NCI-H524 (cell line): ENCODE results near the gene AQP1.

ENCODE experiments used
- DNase-seq, 2 experiments: peaks; one replicate each; lab custom pipeline; 2025; lab: John Stamatoyannopoulos, UW

The AQP1 gene

DNA sequence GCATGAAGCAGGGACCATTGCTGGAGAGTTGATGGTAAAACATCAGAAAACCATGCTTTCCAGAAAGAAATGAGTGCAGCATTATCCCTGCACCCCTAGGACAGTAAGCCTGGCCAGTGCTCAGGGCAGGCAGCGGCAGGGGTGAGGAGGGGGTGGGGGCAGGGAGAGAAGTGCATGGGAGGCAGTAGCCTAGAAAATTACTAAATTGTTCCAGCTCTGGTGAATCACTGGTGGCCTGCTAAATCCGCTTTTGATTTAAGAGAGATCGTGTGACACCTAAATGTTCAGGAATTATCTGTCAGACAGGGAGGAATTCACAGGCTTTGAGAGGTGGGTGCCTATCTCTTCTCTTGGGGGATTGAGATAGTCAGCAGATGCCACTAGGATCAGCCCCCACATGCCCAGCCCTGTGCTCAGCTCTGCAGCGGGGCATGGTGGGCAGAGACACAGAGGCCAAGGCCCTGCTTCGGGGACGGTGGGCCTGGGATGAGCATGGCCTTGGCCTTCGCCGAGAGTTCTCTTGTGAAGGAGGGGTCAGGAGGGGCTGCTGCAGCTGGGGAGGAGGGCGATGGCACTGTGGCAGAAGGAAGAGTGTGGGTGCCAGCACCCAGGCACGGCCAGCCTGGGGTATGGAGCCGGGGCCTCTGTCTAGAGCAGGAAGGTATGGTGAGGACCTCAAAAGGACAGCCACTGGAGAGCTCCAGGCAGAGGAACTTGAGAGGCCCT is 5.0 kb upstream of the AQP1 start:
- DNase-seq, result peak in 1 of 2 experiments; percentile 35

DNA sequence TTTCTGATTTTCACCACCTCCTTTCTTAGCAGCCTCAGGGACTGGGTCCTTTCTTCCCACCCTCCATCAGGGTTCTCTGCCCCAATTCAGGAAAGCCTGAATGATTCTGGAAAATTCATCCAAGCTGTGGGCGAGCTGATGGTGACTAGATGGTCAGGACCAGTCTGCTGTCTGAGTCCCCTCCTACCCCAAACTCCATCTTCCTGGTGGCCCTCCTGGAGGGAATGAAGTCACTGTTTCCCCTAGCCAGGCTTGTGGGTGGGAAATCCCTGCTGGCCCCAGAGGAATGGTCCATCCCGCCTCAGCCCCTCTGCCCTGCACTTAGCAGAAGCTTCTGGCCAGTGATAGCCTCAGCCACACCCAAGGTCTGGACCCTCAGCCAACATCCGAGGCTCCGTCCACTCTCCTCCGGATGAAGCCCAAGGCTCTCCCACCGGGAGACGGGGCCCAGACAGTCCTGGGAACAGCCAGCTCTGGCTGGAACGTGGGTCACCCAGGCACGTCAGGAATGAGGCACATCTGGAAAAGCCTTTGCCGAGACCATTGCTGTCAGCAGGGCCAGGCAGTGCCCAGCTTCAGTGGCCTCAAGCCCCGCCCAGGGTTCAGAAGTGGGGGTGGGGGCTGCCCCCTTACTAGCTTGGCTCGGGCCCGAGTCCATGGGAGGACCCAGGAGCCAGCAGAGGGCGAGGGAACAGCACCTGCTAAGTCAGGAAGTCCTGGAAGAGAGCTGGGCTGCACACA is 4.0 kb upstream of the AQP1 start:
- DNase-seq, result no peak

DNA sequence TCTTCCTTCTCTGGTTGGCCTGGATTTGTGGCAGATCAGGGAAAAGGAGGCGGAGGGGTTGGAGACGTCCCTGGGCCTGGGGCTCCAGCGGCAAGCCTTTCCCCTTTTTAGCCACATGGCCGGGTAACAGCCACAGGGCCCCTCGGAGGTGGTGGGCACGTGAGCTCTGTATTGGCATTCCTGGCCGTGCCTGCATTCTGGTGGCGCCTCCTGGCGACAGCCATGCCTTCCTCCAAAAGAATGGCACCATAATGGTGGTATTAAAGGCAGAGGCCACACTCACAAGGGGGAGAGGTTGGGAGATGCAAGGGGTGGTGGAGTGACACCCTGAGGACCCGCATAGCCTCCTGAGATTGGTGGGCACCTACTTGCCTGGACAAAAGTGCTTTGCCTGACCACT is 3.0 kb upstream of the AQP1 start:
- DNase-seq, result no peak

DNA sequence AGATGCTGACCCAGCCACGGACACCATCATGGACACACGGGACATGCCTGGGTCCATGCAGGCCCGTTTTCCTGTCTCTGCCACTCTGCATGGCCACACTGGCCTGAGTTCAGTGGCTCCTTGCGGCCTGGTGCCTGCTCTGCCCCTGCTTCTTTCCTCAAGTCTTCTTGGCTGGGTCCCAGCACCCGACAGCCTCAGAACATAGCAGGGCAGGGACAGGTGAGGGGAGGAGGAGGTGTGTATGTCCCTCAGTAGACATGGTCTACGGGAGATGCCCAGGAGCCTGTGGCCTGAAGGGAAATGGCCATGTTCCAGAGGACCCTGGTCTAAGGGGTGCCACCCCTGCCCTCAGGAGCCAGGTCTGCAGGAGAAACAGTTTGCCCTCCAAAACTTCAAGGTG is 2.2 kb upstream of the AQP1 start:
- no peak for DNase-seq

DNA sequence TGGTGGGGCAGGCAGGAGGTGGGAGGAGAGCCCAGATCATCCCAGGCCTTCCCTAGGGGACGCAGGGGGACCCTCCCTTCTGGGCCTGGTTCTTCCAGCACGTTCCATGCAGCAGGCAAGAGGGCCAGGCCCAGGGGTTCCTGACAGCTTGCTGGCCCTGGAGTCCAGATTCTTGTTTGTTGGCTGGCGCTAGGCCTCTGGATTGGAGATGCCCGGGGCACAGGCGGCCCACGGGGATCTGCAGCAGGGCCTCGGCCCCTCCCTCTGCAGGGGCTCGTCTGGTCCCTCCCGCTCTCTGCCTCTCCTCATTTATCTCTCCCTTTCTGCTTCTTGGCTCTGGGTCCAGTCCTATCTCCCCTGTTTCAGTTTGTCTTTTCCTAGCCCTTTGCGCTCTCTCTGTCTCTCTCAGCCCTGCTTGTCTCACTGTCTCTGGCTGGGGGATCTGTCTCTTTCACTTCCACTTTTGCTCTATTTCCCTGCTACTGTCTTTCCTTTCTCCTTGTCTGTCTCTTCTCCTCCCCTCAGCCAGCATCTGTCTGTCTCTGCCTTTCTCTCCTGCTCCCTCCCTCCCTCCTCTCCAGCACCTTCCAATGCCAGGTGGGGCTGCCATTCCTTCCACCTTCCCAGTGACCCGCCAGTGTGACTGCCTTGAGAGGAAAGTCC is 1.1 kb upstream of the AQP1 start:
- no peak for DNase-seq

DNA sequence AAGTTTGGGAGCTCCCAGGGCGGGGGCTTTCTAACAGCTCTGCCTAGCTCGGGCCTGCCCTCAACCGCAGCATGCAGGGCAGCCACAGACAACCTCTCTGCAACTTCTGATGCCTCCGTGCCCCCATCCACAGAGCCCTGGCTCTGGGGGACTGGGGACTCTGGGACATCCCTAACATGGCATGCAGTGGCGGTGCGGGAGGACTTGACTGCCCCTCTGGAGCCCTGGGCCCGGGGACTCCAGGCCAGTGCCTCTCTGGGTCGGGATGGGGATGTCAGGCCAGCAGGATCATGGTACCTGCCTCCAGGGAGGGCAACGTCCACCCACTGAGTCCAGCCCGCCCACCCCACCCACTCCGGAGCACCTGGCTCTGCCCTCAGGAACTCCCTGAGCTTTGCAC is 520 bp upstream of the AQP1 start:
- DNase-seq, result no peak

DNA sequence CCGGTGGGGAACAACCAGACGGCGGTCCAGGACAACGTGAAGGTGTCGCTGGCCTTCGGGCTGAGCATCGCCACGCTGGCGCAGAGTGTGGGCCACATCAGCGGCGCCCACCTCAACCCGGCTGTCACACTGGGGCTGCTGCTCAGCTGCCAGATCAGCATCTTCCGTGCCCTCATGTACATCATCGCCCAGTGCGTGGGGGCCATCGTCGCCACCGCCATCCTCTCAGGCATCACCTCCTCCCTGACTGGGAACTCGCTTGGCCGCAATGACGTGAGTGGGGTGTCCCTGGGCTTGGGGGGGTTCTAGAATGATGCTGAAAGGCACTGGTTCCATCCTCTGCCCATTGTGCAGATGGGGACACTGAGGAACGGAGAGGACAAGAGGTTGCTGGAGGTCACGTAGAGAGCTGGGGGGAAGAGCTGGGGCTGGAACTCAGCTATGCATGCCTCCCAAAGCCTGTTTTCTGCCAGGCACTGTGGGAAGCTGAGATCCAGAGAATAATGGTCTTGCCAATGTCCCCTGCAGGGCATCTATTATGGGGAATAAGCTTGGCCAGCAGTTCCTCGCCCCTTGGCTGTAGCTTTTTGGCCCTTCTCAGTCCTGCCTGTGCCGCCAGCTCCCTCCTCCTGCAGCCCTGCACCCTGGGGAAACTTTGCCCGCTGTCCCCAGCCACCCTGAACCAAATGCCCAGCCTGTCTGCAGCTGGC is 523 bp downstream of the AQP1 start:
- no peak for DNase-seq

DNA sequence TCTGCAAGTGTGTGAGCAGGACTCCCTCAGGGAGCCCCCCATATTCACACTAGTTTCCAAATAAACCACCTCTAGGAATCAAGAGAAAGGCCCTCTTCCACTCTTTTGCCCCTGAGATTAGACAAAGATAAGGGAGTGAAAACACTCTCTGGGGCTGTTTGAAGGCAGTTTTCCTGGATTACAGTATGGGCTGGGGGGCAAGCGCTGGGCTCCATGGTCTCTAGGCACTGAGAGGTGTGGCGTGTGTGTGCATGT is 1.0 kb downstream of the AQP1 start:
- DNase-seq, result no peak

DNA sequence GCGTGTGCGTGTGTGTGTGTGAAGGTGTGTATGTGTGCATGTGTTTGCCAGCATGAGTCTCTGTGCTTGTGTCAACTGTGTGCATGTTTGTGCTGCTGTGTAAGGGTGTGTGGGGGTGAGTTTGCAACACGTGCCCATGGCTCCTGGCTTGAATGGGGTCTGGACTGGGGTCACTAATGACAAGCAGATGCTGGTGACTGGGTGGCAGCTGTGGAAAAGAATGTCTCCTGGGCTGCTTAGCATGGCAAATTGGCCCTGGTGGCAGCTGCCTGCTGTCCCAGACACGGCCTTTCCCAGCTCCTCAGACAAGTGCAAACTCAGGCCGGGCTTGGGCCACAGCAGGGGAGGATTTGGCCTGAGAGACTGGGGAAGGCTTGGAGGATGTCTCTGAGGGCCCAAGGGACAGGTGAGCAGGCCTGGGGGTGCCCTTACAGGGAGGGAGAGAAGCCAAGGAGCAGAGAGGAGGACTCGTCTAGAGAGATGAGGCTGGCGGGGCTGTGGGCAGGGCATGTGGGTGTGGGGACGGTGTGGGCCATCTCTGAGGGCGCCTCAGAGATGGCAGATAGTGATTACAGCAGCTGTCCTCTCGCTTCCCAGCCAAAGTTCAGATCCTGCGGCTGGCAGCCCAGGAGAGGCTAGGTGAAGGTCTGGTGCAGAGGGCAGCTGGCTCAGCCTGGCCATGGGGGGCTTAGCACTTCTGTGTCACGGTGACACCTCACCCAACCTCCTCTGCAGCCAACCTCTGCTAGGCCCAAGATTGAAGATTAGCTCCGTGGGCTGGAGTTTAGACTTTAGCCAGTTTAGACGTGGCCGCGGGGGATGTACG is 1.5 kb downstream of the AQP1 start:
- DNase-seq, result peak in 1 of 2 experiments; percentile 49

DNA sequence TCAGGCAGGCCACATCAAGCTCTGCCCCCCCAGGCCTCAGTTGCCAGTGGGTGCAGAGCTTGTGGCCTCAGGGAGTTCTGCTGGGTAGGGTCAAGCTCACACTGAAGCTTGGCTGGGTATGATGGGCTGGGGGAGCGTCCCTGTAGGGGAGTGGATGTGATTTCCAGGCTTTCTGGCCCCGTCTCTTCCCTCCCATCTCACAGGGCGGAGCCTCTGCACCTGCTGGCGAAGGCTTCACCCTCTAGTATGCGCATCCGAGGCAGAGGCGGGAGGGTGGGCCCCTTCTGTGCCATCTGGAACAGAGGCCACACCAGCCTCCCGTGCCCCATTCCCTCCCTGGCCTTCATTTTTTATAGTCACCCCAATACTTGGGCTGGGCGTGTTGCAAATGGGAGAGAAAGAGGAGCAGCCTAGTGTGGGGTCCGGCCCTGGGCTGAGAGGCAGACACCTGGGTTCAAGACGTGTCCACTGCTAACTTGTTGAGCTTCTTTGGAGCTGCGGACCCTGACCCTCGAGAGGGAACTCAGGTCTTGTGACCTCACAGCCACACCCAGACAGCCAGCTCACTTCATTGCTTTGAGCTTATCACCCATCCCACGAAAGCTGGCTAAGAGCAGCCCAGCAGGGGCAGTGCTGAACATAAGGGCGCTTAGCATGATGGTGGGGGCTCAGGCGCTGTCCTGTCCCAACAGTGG is 2.3 kb downstream of the AQP1 start:
- no peak for DNase-seq

DNA sequence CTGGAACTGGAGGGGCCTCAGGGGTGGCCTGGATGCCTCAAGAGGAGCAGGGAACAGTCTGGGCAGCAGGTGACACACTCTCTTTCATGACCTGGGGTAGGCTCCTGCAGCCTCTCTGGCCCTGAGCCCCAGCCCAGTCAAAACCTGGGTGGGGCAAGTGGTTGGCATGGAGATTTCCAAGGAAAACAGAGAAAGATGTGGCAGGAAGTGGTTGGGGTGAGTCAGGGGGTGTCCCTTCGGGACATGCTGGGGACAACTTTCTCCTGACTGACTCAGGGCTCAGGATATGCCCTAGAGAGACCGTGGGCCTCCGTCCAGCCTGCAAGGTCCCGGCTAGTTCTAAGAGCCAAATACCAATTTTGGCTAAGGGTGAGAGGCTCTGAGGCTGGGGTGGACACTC is 2.9 kb downstream of the AQP1 start:
- DNase-seq, result no peak

DNA sequence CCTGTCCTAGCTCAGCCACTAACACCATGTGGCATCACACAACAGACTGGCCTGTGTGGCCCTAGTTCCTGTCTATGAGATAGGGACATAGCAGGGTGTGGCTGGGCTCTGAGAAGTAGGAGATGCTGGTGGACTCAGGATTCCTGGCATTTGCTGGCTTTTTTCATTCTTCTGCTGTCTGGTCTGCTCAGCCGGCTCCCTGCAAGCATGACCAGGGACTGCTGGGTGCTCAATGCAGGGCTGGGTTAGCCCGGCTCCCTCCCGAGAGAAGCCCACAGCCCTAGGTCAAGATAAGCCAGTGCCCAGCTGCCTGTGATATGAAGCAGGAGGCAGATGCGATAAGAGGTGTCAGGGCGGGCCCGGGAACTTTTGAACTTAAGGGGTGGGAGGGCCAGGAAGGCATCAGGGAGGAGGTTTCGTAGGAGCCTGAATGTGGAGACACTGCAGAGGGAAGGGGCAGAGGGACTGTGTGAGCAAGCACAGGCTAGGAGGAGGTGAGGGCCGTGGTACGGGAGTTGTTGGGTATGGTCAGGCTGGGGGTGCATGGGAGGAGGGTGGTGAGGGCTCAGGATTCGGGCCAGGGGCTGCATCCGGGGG is 3.5 kb downstream of the AQP1 start:
- no peak for DNase-seq

DNA sequence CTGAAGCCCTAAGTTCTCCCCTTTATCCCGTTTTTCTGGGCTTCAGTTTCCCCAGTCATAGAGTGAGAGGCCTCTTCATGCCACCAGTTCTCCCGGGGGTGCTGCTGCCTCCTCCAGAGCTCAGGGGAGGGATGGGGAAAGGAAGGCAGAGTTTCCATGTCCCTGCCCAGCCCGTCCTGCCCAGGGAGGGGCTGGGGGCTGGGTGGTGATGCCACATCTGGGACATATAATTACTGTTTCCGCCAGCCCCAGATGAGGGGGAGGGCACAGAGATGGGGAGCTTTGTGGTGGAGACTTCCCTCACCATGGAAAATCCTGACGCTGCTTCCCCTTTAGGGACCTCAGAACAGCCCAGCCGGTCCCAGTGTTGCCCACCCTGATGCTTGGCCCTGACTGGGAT is 4.1 kb downstream of the AQP1 start:
- no peak for DNase-seq

DNA sequence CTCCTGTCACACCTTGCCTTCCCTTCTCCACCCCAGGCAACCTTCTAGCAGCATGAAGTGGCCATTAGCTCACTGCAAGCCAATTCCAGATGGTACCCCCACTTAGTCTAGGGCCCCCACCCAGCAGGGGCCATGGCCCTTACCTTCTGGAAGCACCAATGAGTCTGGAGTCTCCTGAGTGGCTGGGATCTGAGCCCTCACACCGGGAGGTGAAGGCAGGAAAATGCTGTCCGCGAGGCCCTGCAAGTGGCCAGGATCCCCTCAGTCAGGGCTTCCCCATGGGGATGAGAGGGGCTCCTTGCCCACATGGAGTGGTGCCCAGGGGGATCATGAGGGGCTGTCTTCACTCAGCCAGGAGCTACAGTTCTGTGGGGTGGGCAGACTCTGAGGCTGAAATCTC is 4.6 kb downstream of the AQP1 start:
- no peak for DNase-seq

DNA sequence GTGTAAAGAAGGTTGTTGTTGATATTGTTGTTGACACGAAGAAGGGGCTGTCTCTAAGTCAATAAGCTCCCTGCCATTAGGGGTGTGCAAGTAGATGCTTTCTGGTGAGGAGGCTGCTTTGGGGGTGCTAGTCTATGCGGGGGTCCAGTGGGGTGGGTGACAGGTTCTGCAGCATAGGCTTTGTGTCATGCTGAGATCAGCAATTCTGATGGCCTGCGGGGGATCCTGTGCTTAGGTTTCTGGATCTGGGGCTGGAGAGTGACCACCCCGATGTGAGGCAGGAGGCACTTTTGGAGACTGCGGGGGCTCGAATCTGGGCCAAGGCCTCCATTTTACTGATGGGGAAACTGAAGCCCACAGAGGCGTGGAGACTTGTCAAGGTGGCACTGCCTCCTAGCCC is 5.1 kb downstream of the AQP1 start:
- DNase-seq, result no peak

DNA sequence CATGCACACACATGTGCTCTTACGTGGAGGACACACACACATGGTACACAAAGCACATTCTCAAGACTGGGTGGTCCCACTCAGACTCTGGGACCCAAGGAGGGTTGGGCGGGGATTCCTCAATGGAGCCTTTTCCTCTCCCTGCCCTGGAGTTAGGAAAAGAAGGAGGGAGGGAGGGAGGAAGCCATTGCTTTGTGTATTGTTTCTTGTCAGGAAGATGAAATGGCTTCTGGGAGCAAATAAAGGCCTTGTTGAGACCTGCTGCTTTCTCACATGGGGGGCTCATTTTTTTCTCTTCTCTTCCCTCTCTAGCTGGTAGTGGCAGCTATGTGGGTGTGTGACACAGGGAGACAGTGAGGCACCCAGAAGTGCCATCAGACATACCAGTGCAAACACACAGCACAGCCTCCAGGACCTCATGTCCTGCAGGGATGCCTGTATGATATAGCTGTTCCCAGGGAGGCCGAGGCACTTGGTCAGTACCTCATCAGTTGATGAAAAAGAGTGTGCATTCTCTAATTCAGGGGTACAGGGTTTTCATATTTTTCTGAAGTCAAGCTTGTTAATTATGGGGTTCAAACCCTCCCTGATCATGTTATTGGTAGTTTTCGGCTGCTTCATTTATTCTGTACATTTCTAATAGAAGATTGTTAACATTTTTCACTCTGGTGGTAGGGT is 5.7 kb downstream of the AQP1 start:
- no peak for DNase-seq

DNA sequence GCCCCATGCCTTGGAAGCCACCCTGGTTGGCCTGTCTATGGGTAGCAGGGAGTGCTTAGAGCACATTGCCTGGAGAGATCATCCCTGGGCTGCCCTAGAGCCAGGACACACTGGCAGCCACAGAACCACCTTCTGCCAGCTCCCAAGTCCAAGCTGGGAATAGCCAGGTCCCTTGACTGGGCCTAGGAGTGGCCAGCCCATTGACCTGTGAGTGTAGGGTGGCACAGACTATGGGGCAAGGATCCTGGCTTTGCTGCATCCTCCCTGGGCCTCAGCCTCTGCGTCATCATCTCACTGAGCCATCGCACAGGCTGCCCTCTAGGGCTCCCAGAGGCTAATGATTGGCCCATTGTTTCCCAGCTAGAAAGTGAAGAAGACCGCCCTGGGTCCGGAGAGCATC is 7.0 kb downstream of the AQP1 start:
- DNase-seq, result no peak

DNA sequence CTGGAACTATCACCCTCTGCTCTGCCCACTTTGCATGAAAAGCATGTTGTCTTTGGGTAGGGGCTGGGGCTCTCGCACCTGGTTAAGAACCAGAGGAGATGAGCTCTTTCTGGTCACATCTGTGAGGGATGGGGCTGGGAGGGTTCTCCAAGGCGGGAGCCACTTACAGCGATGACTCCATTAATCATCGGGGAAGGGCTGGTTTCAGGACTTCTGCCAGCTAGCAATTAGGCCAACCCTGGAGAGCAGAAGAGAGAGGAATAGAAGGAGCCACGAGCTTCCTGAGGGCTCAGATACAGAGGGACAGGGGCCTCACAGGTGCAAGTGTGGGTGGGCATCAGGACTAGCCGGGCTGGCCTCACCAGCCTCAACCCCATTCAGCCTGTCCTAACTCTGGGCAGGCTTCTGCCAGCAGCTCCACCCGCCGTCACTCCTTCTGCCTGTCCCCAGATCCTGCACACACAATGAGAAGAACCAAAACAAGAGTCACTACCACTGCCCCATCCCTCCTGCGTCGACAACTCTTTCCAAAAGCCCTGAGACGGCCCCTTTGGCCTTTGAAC is 8.4 kb downstream of the AQP1 start:
- no peak for DNase-seq

DNA sequence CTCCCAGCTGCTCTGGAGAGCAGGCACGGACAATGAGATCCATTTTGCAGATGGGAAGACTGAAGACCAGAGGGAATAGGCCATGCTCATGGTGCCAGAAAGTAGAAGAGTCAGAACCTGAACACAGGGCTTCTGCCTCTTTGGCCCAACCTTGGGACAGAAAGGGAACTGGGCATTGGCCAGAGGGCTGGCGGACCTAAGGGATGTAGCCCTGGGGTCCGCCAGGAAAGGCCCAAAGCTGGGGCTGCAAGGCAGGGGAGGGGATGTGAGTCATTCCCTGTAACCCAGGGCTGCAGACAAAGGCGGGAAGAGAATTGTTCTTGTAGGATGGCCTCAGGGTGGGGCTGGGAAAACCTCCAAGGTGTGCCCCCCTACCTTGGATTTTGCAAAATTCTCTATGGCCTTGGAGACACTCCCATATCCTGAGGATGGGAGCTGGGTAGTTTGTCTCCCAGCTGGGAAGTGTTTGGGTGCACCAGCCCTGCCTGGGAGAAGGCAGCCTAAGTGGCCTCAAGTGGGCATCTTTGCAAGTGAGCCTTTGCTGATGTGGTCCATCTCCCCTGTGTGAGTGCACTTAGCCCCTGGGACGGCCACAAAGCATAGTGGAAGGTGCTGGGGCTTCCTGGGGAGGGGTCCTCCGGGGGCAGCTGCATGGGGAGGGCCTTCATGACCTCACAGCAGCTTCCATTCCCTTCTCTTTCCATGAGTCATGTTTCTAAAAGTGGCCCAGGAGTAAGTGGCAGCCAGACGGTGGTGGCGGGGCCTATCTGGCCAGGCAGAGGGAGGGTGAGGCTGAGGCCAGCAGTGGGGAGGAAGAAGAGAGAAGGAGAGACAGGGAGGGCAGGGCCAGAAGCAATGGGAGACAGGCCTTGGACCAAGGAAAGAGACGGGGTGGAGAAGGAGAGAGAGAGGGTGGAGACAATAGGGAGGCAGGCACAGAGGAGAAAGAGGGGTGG is 9.2 kb downstream of the AQP1 start:
- DNase-seq, result no peak
